ENCODE measurements around the gene LRRC75B. TPM values are rescaled to one million over a fixed set of nuclear protein-coding genes. Genes with fewer than 3 reads are reported as not detected.
"Not testable (repeated sequence)": the region's sequence is repeated elsewhere in the genome, so short reads cannot be mapped to it uniquely, and the experiment has no call there.

Gene LRRC75B
- total RNA-seq, 2 donors from 2014 or later: 4.2 to 4.9 TPM

DNA sequence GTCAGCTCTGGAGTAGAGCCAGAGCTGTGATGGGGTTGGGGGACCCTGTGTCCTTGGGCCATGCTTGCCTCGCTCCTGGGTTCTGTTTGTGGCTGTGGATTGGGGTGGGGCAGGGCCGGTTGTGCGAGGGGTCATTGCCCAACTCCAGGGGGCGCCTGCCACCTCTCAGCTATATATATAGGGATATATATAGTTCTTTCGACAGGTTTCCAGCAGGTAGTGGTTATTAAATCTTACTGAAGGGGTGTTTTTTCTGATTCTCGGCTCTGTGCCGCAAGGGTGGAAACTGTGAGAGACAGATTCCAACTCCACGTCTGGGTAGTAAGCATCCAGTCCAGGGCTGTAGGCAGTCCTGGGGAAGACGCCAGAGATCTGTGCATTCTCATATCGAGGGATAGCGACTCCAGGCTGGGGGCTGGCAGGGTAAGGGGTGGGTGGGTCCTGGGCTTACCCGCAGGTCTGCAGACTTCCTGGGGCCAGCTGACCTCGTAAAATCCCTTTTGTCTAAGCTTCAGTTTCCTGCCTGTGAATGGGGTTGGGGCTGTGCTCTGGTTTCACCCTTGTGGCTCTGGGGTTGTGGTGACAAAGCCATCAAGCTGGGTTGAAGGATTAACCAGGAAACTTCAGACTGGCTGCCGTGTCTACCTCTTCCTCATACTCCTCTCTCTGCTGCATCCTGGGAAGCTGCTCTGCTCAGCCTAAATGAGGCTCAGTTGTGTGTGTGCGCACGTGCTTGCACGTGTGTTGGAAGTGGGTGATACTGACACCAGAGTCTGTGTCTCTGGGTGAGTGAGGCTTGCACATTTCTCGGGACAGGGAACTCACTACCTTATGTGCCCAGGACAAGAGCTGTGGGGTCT is 11.1 kb upstream of the LRRC75B start:
- DNase-seq; ATAC-seq; intact Hi-C loops (cut with DNase I): not testable (repeated sequence)

GRCh38 chr22:24602847-24603769 is 10.2 kb upstream of the LRRC75B start, which contains the start of gene GGT1:
TSS of gene GGT1 (plus strand) at chr22:24603193. CDS start at chr22:24611082, 7,889 bp downstream.
- ATAC-seq: peak in 1 of 2 donors; percentile 20
- intact Hi-C loops (cut with DNase I); DNase-seq: not testable (repeated sequence)

GRCh38 chr22:24602105-24602749 is 9.4 kb upstream of the LRRC75B start:
- DNase-seq; intact Hi-C loops (cut with DNase I); ATAC-seq: not testable (repeated sequence)

DNA sequence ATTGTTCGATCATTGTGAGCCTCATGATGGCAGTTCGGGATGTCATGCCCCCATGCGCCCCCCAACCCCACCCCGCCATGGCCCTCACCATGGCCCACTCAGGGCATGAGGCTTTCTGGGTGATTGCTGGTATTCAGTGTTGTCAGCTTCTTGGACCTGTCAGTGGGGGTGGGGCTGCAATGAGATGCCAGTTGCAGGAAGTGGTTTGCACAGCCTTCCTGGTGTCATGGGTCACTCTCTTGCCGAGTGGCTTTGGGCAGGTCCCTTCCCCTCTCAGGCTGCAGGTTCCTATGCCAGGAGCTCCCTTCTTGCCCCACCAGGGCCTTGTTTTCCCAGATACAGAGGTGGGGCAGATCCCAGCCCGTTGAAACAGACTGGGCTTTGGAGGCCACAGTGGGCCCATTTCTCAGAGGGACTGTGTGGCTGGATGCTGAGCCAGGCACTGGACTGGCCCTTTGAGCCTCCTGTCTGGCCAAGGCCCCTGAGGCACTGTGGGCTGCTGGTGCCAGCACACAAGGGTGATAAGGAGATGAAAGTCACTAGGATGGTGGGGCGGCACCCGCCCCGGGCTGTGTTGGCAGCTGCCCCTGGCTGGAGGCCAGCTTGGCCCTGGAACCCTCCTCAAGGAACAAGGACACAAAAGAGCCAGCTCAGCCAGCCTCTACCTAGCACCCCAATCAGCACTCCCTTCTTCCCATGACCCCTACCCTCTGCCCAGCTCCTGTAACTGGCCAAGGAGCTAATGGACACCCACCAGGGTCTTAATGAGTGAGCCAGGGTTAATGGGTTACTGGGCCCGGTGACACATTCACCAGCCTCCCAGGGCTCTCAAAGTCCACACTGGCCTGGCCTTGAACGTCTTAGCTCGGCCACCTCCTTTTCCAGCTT is 8.6 kb upstream of the LRRC75B start:
- DNase-seq (peak; percentile 65), ATAC-seq (peak; percentile 76 to 87)
- intact Hi-C loops (cut with DNase I): no loop called here

GRCh38 chr22:24599958-24600715 is 7.3 kb upstream of the LRRC75B start:
- ATAC-seq; DNase-seq; intact Hi-C loops (cut with DNase I): not testable (repeated sequence)

DNA sequence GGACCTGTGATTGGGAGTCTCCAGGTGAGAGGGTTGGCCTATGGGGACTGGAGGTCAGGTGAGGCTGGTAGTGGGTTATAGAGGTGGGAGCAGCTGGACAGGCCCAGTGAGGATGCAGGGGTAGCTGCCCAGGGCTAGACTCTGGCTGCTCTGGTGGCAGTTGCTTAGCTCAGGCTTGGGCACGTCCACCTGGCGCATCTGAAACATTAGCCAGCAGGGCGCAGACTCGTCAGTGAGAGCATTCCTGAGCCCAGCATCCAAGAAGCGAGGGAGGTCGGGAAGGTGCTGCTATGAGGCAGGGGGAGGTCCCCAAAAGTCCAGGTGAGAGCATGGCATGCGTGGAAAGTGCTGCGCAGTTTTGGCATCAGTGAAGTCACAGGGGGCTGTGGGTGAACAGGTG is 6.6 kb upstream of the LRRC75B start:
- ATAC-seq: no peak
- DNase-seq: no peak
- intact Hi-C loops (cut with DNase I): no loop called here

DNA sequence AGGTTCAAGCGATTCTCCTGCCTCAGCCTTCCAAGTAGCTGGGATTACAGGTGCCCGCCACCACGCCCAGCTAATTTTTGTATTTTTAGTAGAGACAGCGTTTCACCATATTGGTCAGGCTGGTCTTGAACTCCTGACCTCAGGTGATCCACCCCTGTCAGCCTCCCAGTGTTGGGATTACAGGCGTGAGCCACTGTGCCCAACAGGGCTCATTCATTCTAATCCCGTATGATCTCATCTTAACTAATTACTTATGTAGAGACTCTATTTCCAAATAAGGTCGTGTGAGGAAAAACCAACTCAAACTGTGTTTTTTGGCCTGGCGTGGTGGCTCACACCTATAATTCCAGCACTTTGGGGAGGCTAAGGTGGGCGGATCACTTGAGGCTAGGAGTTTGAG is 4.2 kb upstream of the LRRC75B start:
- DNase-seq; intact Hi-C loops (cut with DNase I); ATAC-seq: not testable (repeated sequence)

GRCh38 chr22:24595863-24596262 is 3.0 kb upstream of the LRRC75B start:
- DNase-seq: no peak
- ATAC-seq: no peak
- intact Hi-C loops (cut with DNase I): no loop called here

DNA sequence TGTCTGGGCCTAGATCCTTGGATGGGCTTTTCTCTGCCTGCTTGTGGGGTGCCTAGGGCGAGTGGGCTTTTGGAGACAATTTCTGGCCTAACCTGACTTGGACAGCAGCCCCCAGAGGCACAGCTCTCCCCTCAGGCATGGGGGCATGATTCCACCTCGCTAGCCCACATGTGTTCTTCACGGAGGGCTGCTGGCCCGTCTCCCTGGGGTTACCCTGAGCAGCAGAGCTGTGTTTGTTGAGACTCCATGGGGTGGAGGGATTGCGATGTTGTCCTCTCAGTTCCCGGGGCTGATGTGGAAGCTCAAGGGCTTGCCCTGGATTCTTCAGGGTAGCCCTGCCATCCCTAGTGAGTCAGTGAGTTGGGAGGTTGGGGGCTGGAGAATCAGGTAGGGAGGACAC is 2.4 kb upstream of the LRRC75B start:
- ATAC-seq (no peak), DNase-seq (no peak)
- intact Hi-C loops (cut with DNase I): no loop called here

DNA sequence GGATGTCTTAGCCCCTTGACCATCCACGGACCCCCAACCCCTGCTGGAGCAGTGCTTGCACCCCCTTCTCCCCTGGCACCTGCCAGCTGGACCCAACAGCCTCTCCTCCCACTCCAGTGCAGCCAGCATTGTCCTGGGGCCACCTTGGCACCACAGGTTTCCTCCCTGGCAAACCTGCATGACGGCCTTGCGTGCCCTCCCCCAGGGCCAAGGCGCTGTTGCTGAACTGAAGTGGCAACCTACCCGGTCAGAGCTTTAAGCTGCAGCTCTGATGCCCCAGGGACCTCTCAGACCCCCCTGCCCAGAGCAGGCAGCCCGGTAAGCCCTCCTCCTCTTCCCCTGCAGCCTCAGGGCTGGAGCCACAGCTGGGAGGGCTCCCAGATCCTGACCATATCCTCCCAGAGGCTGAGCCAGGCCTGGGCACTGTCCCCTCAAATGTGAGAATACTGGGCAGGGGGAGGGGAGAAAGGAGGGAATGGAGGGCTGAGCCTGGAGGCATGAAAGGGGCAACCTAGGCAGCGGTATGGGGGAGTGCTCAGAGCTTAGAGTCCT is 1.8 kb upstream of the LRRC75B start:
- intact Hi-C loops (cut with DNase I): no loop called here
- DNase-seq (no peak), ATAC-seq (no peak)

- intact Hi-C loops (cut with DNase I): no loop called here
- ATAC-seq (no peak), DNase-seq (no peak)
These were observed 1.1 kb upstream of the LRRC75B start for GRCh38 chr22:24593836-24594568.

- ATAC-seq; DNase-seq; intact Hi-C loops (cut with DNase I): not testable (repeated sequence)
These were observed 624 bp upstream of the LRRC75B start for GRCh38 chr22:24593559-24593835.

DNA sequence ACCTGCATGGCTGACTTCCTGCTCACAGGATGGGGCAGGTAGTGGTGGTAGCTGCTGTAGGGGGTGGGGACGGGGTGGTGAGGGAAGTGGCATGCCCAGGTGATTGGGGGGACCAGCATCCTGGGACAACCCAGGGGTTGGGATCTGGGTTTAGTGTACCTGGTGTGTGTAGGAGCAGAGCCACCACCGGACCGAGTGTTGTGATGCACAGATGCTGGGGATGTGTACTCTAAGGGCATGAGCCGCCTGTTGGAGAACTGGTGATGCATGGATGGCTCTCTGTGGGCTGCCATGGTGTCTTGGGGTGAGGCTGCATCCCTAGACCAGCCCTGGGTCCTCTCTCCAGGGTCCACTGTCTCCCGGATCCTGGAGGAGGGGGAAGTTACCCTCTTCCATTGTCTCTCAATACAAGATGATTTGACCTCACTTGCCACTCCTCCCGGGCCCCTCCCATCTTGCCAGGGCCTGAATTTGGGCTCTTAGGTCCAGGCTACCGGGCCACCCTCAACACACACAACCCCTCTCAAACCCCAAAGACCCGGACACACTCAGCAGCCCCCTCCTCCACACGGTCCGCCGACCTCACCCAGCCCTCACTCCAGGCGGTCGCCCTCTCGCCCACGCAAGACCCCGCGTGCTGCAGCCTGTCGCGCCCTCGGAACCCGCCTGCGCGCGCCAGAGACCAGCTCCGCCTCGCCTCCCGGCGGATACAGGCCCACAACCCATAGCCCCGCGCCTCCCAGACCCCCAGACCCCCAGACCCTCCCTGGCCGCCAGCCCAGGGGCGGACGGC is 619 bp downstream of the LRRC75B start:
- ATAC-seq: peak; percentile 1 to 14
- DNase-seq: peak; percentile 46
- intact Hi-C loops (cut with DNase I): no loop called here

DNA sequence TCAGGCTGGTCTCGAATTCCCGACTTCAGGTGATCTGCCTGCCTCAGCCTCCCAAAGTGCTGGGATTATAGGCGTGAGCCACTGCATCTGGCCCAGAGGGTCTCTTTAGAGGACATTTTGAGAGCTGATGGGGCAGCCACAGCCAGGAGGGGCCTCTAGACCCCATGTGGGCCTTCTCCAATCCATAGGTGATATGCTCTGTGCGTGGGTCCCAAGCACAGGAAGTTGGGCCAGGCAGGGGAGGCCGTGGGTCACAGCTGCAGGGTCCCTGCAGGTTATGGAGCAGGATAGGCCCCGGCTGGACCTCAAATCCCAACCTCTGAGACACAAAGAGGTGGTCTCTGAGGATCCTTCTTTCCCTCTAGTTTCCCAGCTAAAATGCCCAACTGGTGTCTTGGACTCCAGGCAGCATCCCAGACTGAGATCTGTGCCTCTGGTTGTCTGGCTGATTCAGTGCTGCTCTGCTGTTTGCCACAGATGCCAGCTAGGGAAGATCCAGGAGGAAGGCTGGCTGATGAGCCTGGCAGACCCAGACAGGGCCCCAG is 1.5 kb downstream of the LRRC75B start:
- intact Hi-C loops (cut with DNase I): no loop called here
- DNase-seq (no peak), ATAC-seq (no peak)

GRCh38 chr22:24590596-24591173 is 2.2 kb downstream of the LRRC75B start:
- intact Hi-C loops (cut with DNase I): no loop called here
- no peak for DNase-seq
- ATAC-seq: no peak

Measured in left cardiac atrium (tissue), 4 donors.